BJ (cell line): ENCODE measurements around the gene INPP4A. TPM values are rescaled to one million over a fixed set of nuclear protein-coding genes. Genes with fewer than 3 reads are reported as not detected.

Experiments
- CTCF ChIA-PET: fragments of 350-600 bp; formaldehyde crosslinking; extraction: SDS; loops from one replicate; lab custom pipeline; 2021; ENCODE audit warnings: antibody characterized with exemption, inconsistent platforms; lab: Yijun Ruan, JAX
- POLR2A ChIA-PET: fragments of 300-600 bp; sonication (Branson Sonifier 250); formaldehyde crosslinking; extraction: SDS; loops from one replicate; lab custom pipeline; 2021; ENCODE audit warnings: antibody characterized with exemption; lab: Charles Lee
- DNase-seq: peaks from one replicate; pipeline ENCODE4 v3.0.0-alpha.2; 2011; ENCODE audit warnings: low read depth
- H3K27me3 ChIP-seq: 2 replicates; pipeline ENCODE4 v1.6.0; 2011; ENCODE audit warnings: low read length; ENCODE audit not compliant: control insufficient read depth, insufficient read depth
- H3K36me3 ChIP-seq: 2 replicates; pipeline ENCODE4 v1.5.1; 2011; ENCODE audit warnings: low read length; ENCODE audit not compliant: control insufficient read depth, insufficient read depth
- H3K4me3 ChIP-seq: 2 replicates; pipeline ENCODE4 v1.5.1; 2011; ENCODE audit warnings: low read depth, mild to moderate bottlenecking, control low read depth, low read length
- CTCF ChIP-seq: IDR thresholded peaks from 2 replicates; pipeline ENCODE4 v1.5.1; 2011; ENCODE audit warnings: low read depth, mild to moderate bottlenecking, control low read depth, inconsistent platforms, low read length, moderate library complexity; ENCODE audit not compliant: insufficient read depth
- polyA plus RNA-seq: library from polyadenylated mRNA; depleted of rRNA; stranded (reverse); fragments of >200 nt; gene quantifications from 2 replicates; pipeline ENCODE4 v1.2.3, GENCODE V29; 2011

INPP4A gene
- polyA plus RNA-seq, 1 experiment = 21.0 TPM

- Histone ChIP-seq H3K36me3 (peaks cover 13% of the 10 kb centered on the region), H3K4me3 (no peak overlapping the region), H3K27me3 (no peaks in the 10 kb centered on the region)
- DNase-seq = no peak
- ChIA-PET POLR2A (no interaction called here), CTCF (interaction anchor here (0.6 kb wide), 1 partner anchor 1349 kb away, joined by 3 read pairs; no protein-coding TSS in a partner anchor)
- no peak for TF ChIP-seq CTCF
These were observed 105.5 kb downstream of the INPP4A start for GRCh38 chr2:98550165-98550564.

GRCh38 chr2:98551316-98551715, 106.7 kb downstream of the INPP4A start:
- ChIA-PET POLR2A (no interaction called here), CTCF (no interaction called here)
- Histone ChIP-seq H3K27me3 (no peaks in the 10 kb centered on the region), H3K36me3 (peaks cover 16% of the 10 kb centered on the region), H3K4me3 (no peak overlapping the region)
- no peak for DNase-seq
- no peak for TF ChIP-seq CTCF

GRCh38 chr2:98552499-98553179, 108.0 kb downstream of the INPP4A start:
- no peaks in the 10 kb centered on the region for H3K27me3 ChIP-seq
- DNase-seq = no peak
- no peak overlapping the region for H3K4me3 ChIP-seq
- CTCF ChIA-PET = no interaction called here
- peaks cover 11% of the 10 kb centered on the region for H3K36me3 ChIP-seq
- TF ChIP-seq CTCF = no peak
- POLR2A ChIA-PET = no interaction called here

GRCh38 chr2:98554116-98554861, 109.6 kb downstream of the INPP4A start:
- TF ChIP-seq CTCF = no peak
- no peak for DNase-seq
- Histone ChIP-seq H3K36me3 (peaks cover 9% of the 10 kb centered on the region), H3K27me3 (no peaks in the 10 kb centered on the region), H3K4me3 (no peak overlapping the region)
- POLR2A ChIA-PET = no interaction called here
- CTCF ChIA-PET = no interaction called here

GRCh38 chr2:98555696-98556095, 111.0 kb downstream of the INPP4A start:
- CTCF ChIA-PET = no interaction called here
- Histone ChIP-seq H3K36me3 (peaks cover 9% of the 10 kb centered on the region), H3K27me3 (no peaks in the 10 kb centered on the region), H3K4me3 (no peak overlapping the region)
- no peak for TF ChIP-seq CTCF
- no peak for DNase-seq
- POLR2A ChIA-PET = no interaction called here
